ENCODE data around the gene ROR1.

- TF ChIP-seq ZNF253 (CRISPR knock-in tag; conservative IDR thresholded peaks at IDR 0.05) = no peak
- TF ChIP-seq GABPA (tag; conservative IDR thresholded peaks at IDR 0.05; ENCODE audit: low read depth) = no peak
- no peak for TF ChIP-seq TCF7L2 (IDR thresholded peaks at IDR 0.05; ENCODE audit: low read depth, low read length)
- no peak for TF ChIP-seq HMGXB4 (CRISPR knock-in tag; IDR thresholded peaks at IDR 0.05)
- no peak for TF ChIP-seq YY1 (IDR thresholded peaks at IDR 0.05; ENCODE audit: borderline replicate concordance in 1 of 3, control insufficient read depth in 1 of 3, extremely low read depth in 1 of 3, insufficient read depth in 3 of 3, insufficient read length in 1 of 3, insufficient replicate concordance in 2 of 3, low read depth in 1 of 3, low read length in 2 of 3)
- TF ChIP-seq CHD2 (IDR thresholded peaks at IDR 0.05; ENCODE audit: low read depth, low read length) = no peak
- no peak for TF ChIP-seq ELF4 (CRISPR knock-in tag; IDR thresholded peaks at IDR 0.05)
- TF ChIP-seq ZBTB33 (CRISPR knock-in tag; IDR thresholded peaks at IDR 0.05) = no peak
- TF ChIP-seq RFX5 (IDR thresholded peaks at IDR 0.05; ENCODE audit: low read depth, low read length) = no peak
- TF ChIP-seq POLR2A (conservative IDR thresholded peaks at IDR 0.05) = no peak
- TF ChIP-seq KLF10 (CRISPR knock-in tag; IDR thresholded peaks at IDR 0.05) = no peak
- no peak for TF ChIP-seq MTF1 (CRISPR knock-in tag; IDR thresholded peaks at IDR 0.05; ENCODE audit: borderline replicate concordance)
- no peak for TF ChIP-seq CTCF (IDR thresholded peaks at IDR 0.05 in 2 of 3, conservative IDR thresholded peaks at IDR 0.05 in 1 of 3; ENCODE audit: insufficient read depth in 2 of 3, low read depth in 1 of 3, low read length in 3 of 3)
- no peak for TF ChIP-seq SMARCC2 (IDR thresholded peaks at IDR 0.05; ENCODE audit: low read depth)
Measured at GRCh38 chr1:64036549-64036948, 262.7 kb downstream of the ROR1 start.
